SK-N-MC (cell line): ENCODE measurements around the gene SLC15A1.

Experiments
- EZH2 ChIP-seq: fragments of 200-600 bp; sonication (generic); IDR thresholded peaks from one replicate; pipeline ENCODE4 v1.6.1; 2017; ENCODE audit warnings: antibody characterized with exemption
- FOXP2 ChIP-seq: optimal IDR thresholded peaks from 2 replicates; pipeline ENCODE3; 2011; ENCODE audit warnings: mild to moderate bottlenecking, moderate library complexity; ENCODE audit not compliant: insufficient read depth; ENCODE audit errors: extremely low read length, control extremely low read depth

DNA sequence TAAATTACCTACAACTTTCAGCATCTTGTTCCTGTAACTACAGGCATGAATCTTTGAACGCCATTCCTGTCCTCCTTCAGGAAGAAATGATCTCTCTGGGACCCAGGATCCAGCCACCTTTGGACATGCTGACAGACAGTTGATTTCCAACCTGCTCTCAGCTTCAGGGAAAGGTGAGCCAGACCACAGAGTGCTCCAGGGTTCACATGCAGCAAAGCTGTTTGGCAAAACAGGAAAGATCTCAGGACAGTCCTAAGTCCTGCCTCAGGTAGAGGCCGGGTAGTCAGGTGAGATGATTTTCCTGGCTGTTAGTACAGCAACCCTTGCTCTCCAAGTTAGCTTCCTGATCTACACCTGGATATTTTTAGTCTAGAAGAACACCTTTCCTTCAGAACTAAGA is 9.1 kb downstream of the SLC15A1 start:
- TF ChIP-seq FOXP2 (no peak), EZH2 (no peak)
